A549 (cell line): ENCODE data around the gene MLH3. TPM values are rescaled to one million over a fixed set of nuclear protein-coding genes. Genes with fewer than 3 reads are reported as not detected.

Experiments
- ATAC-seq, 2 experiments: fragments of 200-7000 bp in 1 of 2; fragments of >200 bp in 1 of 2; cut with Nextera tagmentation in 1 of 2; cut with Tn5 transposase in 1 of 2; 3 replicates each; pipeline versions ENCODE4 v1.8.0 to v1.9.1; 2018 to 2020; ENCODE audit warnings: mild to moderate bottlenecking in 1 of 2, moderate library complexity in 1 of 2
- CTCF ChIA-PET: fragments of 300-600 bp; sonication (Branson Sonifier 250); formaldehyde crosslinking; extraction: SDS; loops from one replicate; lab custom pipeline; 2021; ENCODE audit warnings: antibody characterized with exemption, inconsistent platforms; lab: Yijun Ruan, JAX
- POLR2A ChIA-PET: fragments of 350-600 bp; formaldehyde crosslinking; extraction: SDS; loops from one replicate; lab custom pipeline; 2021; ENCODE audit warnings: antibody characterized with exemption, inconsistent platforms; lab: Yijun Ruan, JAX
- DNase-seq, 2 experiments: peaks; one replicate each; pipeline versions ENCODE4 v3.0.0 to v3.0.0-alpha.2; 2011 to 2016; ENCODE audit warnings: low read depth in 1 of 2, low spot score in 1 of 2
- FAIRE-seq: peaks from 2 replicates; lab custom pipeline; 2011; peaks lifted over from hg19 to GRCh38; lab: Jason Lieb, UNC
- H3K27ac ChIP-seq, 2 experiments: fragments of >200 bp; sonication (Bioruptor Twin); formaldehyde crosslinking; 3 replicates each; pipeline ENCODE4 v1.5.1; 2016 to 2017
- H3K4me1 ChIP-seq: fragments of >200 bp; sonication (Bioruptor Twin); formaldehyde crosslinking; 3 replicates; pipeline ENCODE4 v1.6.1; 2016
- H3K4me2 ChIP-seq: fragments of >200 bp; sonication (Bioruptor Twin); formaldehyde crosslinking; 3 replicates; pipeline ENCODE4 v1.6.1; 2016
- H3K4me3 ChIP-seq: fragments of >200 bp; sonication (Bioruptor Twin); formaldehyde crosslinking; 3 replicates; pipeline ENCODE4 v1.5.1; 2016
- H3K9me3 ChIP-seq: fragments of >200 bp; sonication (Bioruptor Twin); formaldehyde crosslinking; 3 replicates; pipeline ENCODE4 v1.6.1; 2016
- BHLHE40 ChIP-seq: IDR thresholded peaks from 2 replicates; pipeline ENCODE4 v1.6.1; 2012; ENCODE audit warnings: low read depth, low read length, inconsistent platforms
- CBX8 ChIP-seq: fragments of 200-600 bp; sonication (generic); IDR thresholded peaks from 2 replicates; pipeline ENCODE4 v1.6.1; 2016
- CEBPB ChIP-seq, 2 experiments: fragments of >200 bp in 1 of 2; sonication (Bioruptor Twin) in 1 of 2; formaldehyde crosslinking in 1 of 2; IDR thresholded peaks; 2 replicates each; pipeline ENCODE4 v1.6.1; 2012 to 2016
- E2F6 ChIP-seq: IDR thresholded peaks from 2 replicates; pipeline ENCODE4 v1.6.1; 2012; ENCODE audit warnings: low read depth, borderline replicate concordance
- EP300 ChIP-seq, 2 experiments: fragments of >200 bp; sonication (Bioruptor Twin); formaldehyde crosslinking; IDR thresholded peaks; 2 replicates in 1 of 2; 3 replicates in 1 of 2; pipeline ENCODE4 v1.6.1; 2016 to 2017
- ESRRA ChIP-seq: fragments of 150-350 bp; IDR thresholded peaks from 2 replicates; pipeline ENCODE4 v1.6.1; 2014; ENCODE audit warnings: mild to moderate bottlenecking, low read length, borderline replicate concordance
- FOSL2 ChIP-seq, 2 experiments: fragments of 450-650 bp in 1 of 2; fragments of >200 bp in 1 of 2; sonication (Bioruptor Twin) in 1 of 2; formaldehyde crosslinking; IDR thresholded peaks; 2 replicates each; pipeline versions ENCODE4 v1.5.0 to v1.6.1; 2016 to 2020; ENCODE audit warnings: mild to moderate bottlenecking in 1 of 2, moderate library complexity in 1 of 2
- GATA3 ChIP-seq: IDR thresholded peaks from 2 replicates; pipeline ENCODE4 v1.6.1; 2012; ENCODE audit warnings: borderline replicate concordance
- HOXA7 ChIP-seq: fragments of 250-450 bp; sonication (Bioruptor Pico); IDR thresholded peaks from 2 replicates; pipeline ENCODE4 v1.5.0; 2020; ENCODE audit warnings: mild to moderate bottlenecking, moderate library complexity
- HOXB13 ChIP-seq: fragments of 250-450 bp; sonication (Bioruptor Pico); IDR thresholded peaks from 2 replicates; pipeline ENCODE4 v1.5.0; 2020; ENCODE audit warnings: low read depth, mild to moderate bottlenecking, moderate library complexity
- HOXB5 ChIP-seq: fragments of 250-450 bp; sonication (Bioruptor Pico); IDR thresholded peaks from 2 replicates; pipeline ENCODE4 v1.5.0; 2020; ENCODE audit warnings: mild to moderate bottlenecking, moderate library complexity
- KDM1A ChIP-seq: fragments of 200-600 bp; sonication (generic); IDR thresholded peaks from 2 replicates; pipeline ENCODE4 v1.6.1; 2016; ENCODE audit warnings: low read depth, mild to moderate bottlenecking
- KDM5A ChIP-seq: fragments of 200-600 bp; sonication (generic); IDR thresholded peaks from 2 replicates; pipeline ENCODE4 v1.6.1; 2016; ENCODE audit warnings: antibody characterized with exemption, mild to moderate bottlenecking
- MAFK ChIP-seq: fragments of 450-650 bp; IDR thresholded peaks from 2 replicates; pipeline ENCODE4 v1.6.1; 2014; ENCODE audit not compliant: partially characterized antibody
- MAX ChIP-seq: IDR thresholded peaks from 2 replicates; pipeline ENCODE4 v1.6.1; 2012
- MYC ChIP-seq: IDR thresholded peaks from 2 replicates; pipeline ENCODE4 v1.6.1; 2012; ENCODE audit warnings: mild to moderate bottlenecking, inconsistent platforms, low read length, improper control_type of control experiment, borderline replicate concordance
- PHF8 ChIP-seq: fragments of 200-600 bp; sonication (generic); IDR thresholded peaks from 2 replicates; pipeline ENCODE4 v1.6.1; 2016; ENCODE audit warnings: low read depth, mild to moderate bottlenecking, antibody characterized with exemption, moderate library complexity, borderline replicate concordance
- RCOR1 ChIP-seq: fragments of 150-350 bp; IDR thresholded peaks from 2 replicates; pipeline ENCODE4 v1.6.1; 2014; ENCODE audit warnings: antibody characterized with exemption, low read length, low read depth
- RFX5 ChIP-seq: fragments of 450-650 bp; IDR thresholded peaks from 2 replicates; pipeline ENCODE4 v1.7.1; 2014; ENCODE audit warnings: antibody characterized with exemption, mild to moderate bottlenecking, moderate library complexity
- USF2 ChIP-seq: fragments of 450-650 bp; IDR thresholded peaks from 2 replicates; pipeline ENCODE4 v1.6.1; 2014; ENCODE audit warnings: antibody characterized with exemption
- ZC3H11A ChIP-seq: fragments of 450-650 bp; IDR thresholded peaks from 2 replicates; pipeline ENCODE4 v1.6.1; 2014; ENCODE audit warnings: antibody characterized with exemption, mild to moderate bottlenecking
- ZFP36 ChIP-seq: fragments of 450-650 bp; IDR thresholded peaks from 2 replicates; pipeline ENCODE4 v1.6.1; 2014; ENCODE audit warnings: borderline replicate concordance; ENCODE audit not compliant: partially characterized antibody
- ZNF302 ChIP-seq: fragments of 250-450 bp; sonication (Bioruptor Pico); IDR thresholded peaks from 2 replicates; pipeline ENCODE4 v1.9.0; 2021; ENCODE audit warnings: inconsistent platforms, mild to moderate bottlenecking, moderate library complexity
- WGBS: methylation state at CpG from one replicate; pipeline ENCODE4 v1.1.6; 2017; ENCODE audit errors: missing lambda C conversion rate; 5-methylcytosine and 5-hydroxymethylcytosine counted together
- polyA plus RNA-seq, 4 experiments: library from polyadenylated mRNA; depleted of rRNA in 3 of 4; stranded (reverse); fragments of >200 nt; fragmentation: RNase III in 1 of 4; extraction: RNeasy Plus Mini Kit Qiagen cat#74134 plus additional on column Dnase treatment in 1 of 4; gene quantifications; 2 replicates in 3 of 4; 3 replicates in 1 of 4; pipeline ENCODE4 v1.2.3, GENCODE V29; 2011 to 2017
- TF ChIP-seq, protein P1 (sequence below): IDR thresholded peaks from 2 replicates; pipeline ENCODE4 v1.6.1; 2012
- TF ChIP-seq, protein P2 (sequence below): fragments of >200 bp; sonication (Bioruptor Twin); formaldehyde crosslinking; IDR thresholded peaks from 3 replicates; pipeline ENCODE4 v1.6.1; 2016

Gene MLH3
- polyA plus RNA-seq, 2 of the 4 experiments (the other 2 are of a cell fraction), result 15.2 to 32.3 TPM

DNA sequence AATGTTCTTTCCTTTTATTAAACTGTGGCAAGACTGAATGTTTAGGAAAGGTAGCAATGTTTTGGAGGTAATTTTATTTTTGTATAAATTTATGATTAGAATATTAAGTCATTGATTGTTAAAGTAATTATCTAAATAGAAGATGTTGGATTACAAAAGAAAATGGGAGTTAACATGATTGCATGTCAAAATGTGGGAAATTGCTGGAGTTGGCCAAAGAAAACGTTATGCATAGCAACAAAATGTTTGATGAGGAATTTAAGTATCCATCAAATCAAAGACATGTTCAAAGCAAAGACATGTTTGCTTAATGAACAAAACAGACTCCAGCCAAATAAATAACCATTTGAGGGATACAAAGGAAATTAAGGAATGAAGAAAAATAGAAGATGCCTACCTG is 3.2 kb upstream of the MLH3 start:
- FAIRE-seq (no peak), DNase-seq (no peak), ATAC-seq (no peak)
- no peaks in the 10 kb centered on the region for H3K9me3 ChIP-seq
- TF ChIP-seq, protein P1, sequence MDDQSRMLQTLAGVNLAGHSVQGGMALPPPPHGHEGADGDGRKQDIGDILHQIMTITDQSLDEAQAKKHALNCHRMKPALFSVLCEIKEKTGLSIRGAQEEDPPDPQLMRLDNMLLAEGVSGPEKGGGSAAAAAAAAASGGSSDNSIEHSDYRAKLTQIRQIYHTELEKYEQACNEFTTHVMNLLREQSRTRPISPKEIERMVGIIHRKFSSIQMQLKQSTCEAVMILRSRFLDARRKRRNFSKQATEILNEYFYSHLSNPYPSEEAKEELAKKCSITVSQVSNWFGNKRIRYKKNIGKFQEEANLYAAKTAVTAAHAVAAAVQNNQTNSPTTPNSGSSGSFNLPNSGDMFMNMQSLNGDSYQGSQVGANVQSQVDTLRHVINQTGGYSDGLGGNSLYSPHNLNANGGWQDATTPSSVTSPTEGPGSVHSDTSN, result no peak
- TF ChIP-seq MAFK, result no peak
- no peak for TF ChIP-seq KDM1A
- no peak for TF ChIP-seq ZNF302 (CRISPR knock-in tag)
- TF ChIP-seq BHLHE40, result no peak
- TF ChIP-seq ZC3H11A, result no peak
- TF ChIP-seq USF2, result no peak
- no peak for TF ChIP-seq CBX8
- no peak for TF ChIP-seq E2F6
- no peak for TF ChIP-seq HOXB5 (CRISPR knock-in tag)
- TF ChIP-seq RCOR1, result no peak
- TF ChIP-seq CEBPB (IDR thresholded peaks at IDR 0.05), result no peak
- TF ChIP-seq HOXB13 (CRISPR knock-in tag), result no peak
- TF ChIP-seq RFX5, result no peak
- 67% methylated on average over 1 of the region's 1 CpG for WGBS
- CTCF ChIA-PET, result interaction anchor here (1.9 kb wide), 1 partner anchor 34 kb away, joined by 6 read pairs; no protein-coding TSS in a partner anchor
- H3K4me3 ChIP-seq, result no peak overlapping the region
- H3K4me2 ChIP-seq, result no peak overlapping the region
- H3K4me1 ChIP-seq, result peaks cover 9% of the 10 kb centered on the region; the same call in 1 of the 3 replicates
- POLR2A ChIA-PET, result no interaction called here
- no peak overlapping the region for H3K27ac ChIP-seq

- FAIRE-seq, result no peak
- H3K9me3 ChIP-seq, result no peaks in the 10 kb centered on the region
- H3K4me3 ChIP-seq, result no peak overlapping the region
- 67% methylated on average over 5 of the region's 5 CpGs for WGBS
- no peak overlapping the region for H3K27ac ChIP-seq
- CTCF ChIA-PET, result interaction anchor here (1.9 kb wide), 1 partner anchor 34 kb away, joined by 6 read pairs; no protein-coding TSS in a partner anchor
- POLR2A ChIA-PET, result no interaction called here
- DNase-seq, result no peak
- no peak for ATAC-seq
- no peak for TF ChIP-seq GATA3
- no peak for TF ChIP-seq E2F6
- TF ChIP-seq MYC, result no peak
- TF ChIP-seq, protein P1, result no peak
- TF ChIP-seq ESRRA, result no peak
- TF ChIP-seq FOSL2 (IDR thresholded peaks at IDR 0.05), result no peak
- no peak for TF ChIP-seq FOSL2 (CRISPR knock-in tag; IDR thresholded peaks at IDR 0.05)
- no peak for TF ChIP-seq ZFP36
- no peak for TF ChIP-seq KDM5A
- no peak for TF ChIP-seq HOXA7 (CRISPR knock-in tag)
- no peak for TF ChIP-seq EP300 (IDR thresholded peaks at IDR 0.05)
- no peak for TF ChIP-seq KDM1A
- no peak for TF ChIP-seq HOXB5 (CRISPR knock-in tag)
- TF ChIP-seq MAX, result no peak
- no peak for TF ChIP-seq PHF8
- TF ChIP-seq, protein P2, sequence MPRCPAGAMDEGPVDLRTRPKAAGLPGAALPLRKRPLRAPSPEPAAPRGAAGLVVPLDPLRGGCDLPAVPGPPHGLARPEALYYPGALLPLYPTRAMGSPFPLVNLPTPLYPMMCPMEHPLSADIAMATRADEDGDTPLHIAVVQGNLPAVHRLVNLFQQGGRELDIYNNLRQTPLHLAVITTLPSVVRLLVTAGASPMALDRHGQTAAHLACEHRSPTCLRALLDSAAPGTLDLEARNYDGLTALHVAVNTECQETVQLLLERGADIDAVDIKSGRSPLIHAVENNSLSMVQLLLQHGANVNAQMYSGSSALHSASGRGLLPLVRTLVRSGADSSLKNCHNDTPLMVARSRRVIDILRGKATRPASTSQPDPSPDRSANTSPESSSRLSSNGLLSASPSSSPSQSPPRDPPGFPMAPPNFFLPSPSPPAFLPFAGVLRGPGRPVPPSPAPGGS, result no peak
- TF ChIP-seq, all 56 proteins: peak for 0
- Histone ChIP-seq H3K4me2 (no peak overlapping the region), H3K4me1 (peaks cover 9% of the 10 kb centered on the region; the same call in 1 of the 3 replicates)
Measured at GRCh38 chr14:75053396-75054291, 2.4 kb upstream of the MLH3 start.
